ENCODE results near the gene TRAPPC14.

DNA sequence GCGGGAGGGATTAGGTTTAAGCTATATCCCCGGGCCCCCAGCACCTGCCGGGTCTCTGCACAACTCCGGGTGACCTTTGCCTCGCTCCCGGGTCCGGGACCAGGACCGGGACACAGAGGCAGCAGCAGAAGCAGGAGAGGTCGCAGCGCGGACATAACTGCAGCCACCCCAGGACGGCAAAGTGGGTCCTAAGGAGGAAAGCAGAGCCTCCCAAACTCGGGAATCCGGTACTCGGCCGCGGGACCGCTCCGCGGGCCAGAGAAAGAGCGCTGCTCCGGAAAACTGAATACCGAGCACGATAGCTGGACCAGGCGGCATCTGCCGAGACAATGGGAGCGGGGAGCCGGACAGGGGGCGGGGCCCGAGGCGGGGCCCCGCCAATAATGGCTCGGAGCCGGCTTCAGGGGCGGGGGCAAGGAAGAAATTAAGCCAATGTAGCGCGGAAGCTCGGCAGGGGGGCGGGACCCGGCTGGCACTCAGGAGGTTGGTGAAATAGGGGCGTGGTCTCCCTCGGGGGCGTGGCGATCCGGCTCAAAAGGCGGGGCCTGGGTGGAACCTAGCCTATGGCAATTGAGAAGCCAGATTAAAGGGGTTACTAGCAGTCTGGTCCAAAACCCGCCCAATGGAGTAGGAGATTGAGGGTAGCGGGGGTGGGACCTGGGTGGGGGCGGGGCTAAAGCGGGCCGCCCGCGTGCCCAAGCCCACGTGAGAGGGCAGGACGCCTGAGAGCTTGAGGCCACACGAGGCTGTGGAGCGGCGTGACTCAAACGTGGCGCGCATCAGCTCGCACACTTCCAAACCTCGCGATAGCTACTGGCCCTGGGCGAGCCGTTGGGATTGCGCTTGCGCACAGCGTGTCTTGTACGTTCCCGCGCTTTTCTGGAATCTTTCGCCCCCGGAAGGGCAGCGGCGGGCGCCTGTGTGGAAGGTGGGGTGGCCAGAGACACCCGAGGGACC, 18.8 kb upstream of the TRAPPC14 start, which contains the start of the genes GPC2 and STAG3:
- no peak for TF ChIP-seq POLR2A (IDR thresholded peaks at IDR 0.05)
- TF ChIP-seq, protein P1, sequence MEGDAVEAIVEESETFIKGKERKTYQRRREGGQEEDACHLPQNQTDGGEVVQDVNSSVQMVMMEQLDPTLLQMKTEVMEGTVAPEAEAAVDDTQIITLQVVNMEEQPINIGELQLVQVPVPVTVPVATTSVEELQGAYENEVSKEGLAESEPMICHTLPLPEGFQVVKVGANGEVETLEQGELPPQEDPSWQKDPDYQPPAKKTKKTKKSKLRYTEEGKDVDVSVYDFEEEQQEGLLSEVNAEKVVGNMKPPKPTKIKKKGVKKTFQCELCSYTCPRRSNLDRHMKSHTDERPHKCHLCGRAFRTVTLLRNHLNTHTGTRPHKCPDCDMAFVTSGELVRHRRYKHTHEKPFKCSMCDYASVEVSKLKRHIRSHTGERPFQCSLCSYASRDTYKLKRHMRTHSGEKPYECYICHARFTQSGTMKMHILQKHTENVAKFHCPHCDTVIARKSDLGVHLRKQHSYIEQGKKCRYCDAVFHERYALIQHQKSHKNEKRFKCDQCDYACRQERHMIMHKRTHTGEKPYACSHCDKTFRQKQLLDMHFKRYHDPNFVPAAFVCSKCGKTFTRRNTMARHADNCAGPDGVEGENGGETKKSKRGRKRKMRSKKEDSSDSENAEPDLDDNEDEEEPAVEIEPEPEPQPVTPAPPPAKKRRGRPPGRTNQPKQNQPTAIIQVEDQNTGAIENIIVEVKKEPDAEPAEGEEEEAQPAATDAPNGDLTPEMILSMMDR (IDR thresholded peaks at IDR 0.05), result no peak
